Heart right ventricle (tissue), 16 donors: Measurements from ENCODE around the gene CPAMD8. TPM values are rescaled to one million over a fixed set of nuclear protein-coding genes. Genes with fewer than 3 reads are reported as not detected.

Experiments
- ATAC-seq, 8 donors: fragments of 200-7000 bp; cut with Tn5 transposase; one replicate each; pipeline ENCODE4 v1.9.1; 2020; ENCODE audit warnings: mild to moderate bottlenecking in 8 of 8, moderate library complexity in 8 of 8, moderate number of reproducible peaks in 1 of 8
- DNase-seq, 2 donors: peaks; one replicate each; pipeline ENCODE4 v3.0.0-alpha.2; 2020
- H3K27ac ChIP-seq, 10 donors: fragments of 200-600 bp; sonication (generic) in 2 of 10; one replicate each; pipeline versions ENCODE4 v1.5.0 to v1.8.0; 2020 to 2022; ENCODE audit warnings: mild to moderate bottlenecking in 3 of 10
- H3K27me3 ChIP-seq, 7 donors: fragments of 200-600 bp; one replicate each; pipeline ENCODE4 v1.8.0; 2021 to 2022; ENCODE audit warnings: mild to moderate bottlenecking in 2 of 7
- H3K36me3 ChIP-seq, 9 donors: fragments of 200-600 bp; sonication (generic) in 1 of 9; one replicate each; pipeline versions ENCODE4 v1.5.0 to v1.8.0; 2020 to 2022; ENCODE audit warnings: mild to moderate bottlenecking in 2 of 9
- H3K4me1 ChIP-seq, 9 donors: fragments of 200-600 bp; sonication (generic) in 1 of 9; one replicate each; pipeline versions ENCODE4 v1.5.0 to v1.8.0; 2020 to 2022; ENCODE audit warnings: mild to moderate bottlenecking in 4 of 9
- H3K4me3 ChIP-seq, 10 donors: fragments of 200-600 bp; sonication (generic) in 2 of 10; one replicate each; pipeline versions ENCODE4 v1.5.0 to v1.8.0; 2020 to 2022; ENCODE audit warnings: mild to moderate bottlenecking in 7 of 10, moderate library complexity in 2 of 10
- H3K9me3 ChIP-seq, 11 donors: fragments of 200-600 bp in 10 of 11; sonication (generic) in 2 of 11; one replicate each; pipeline versions ENCODE4 v1.5.0 to v1.8.0; 2013 to 2022; ENCODE audit warnings: mild to moderate bottlenecking in 2 of 11, control low read depth in 1 of 11, moderate library complexity in 1 of 11
- WGBS, 2 donors: extraction: QIAGEN DNeasy Blood & Tissue Kit; methylation state at CpG; one replicate each; pipeline ENCODE4 v1.1.7; 2013; ENCODE audit warnings: inconsistent platforms in 1 of 2; 5-methylcytosine and 5-hydroxymethylcytosine counted together
- intact Hi-C, 10 donors: fragments of 100-400 bp; cut with DNase I; formaldehyde crosslinking; loops; one replicate each; pipeline versions ENCODE4 v1.11.1 to v1.14.2; 2022
- polyA plus RNA-seq, 2 donors: library from polyadenylated mRNA; stranded (reverse); fragments of 200-250 nt; gene quantifications; one replicate each; pipeline ENCODE4 v1.2.3, GENCODE V29; 2013
- total RNA-seq, 10 donors: library from RNA; stranded (reverse); fragmentation: NEBNext Ultra II Directional in 3 of 10; extraction: Animal tissue kit (Norgen Biotek cat#: 25700) in 3 of 10; gene quantifications; one replicate each; pipeline versions ENCODE4 v1.2.1 to v1.2.4, GENCODE V29; 2021 to 2023
- TF ChIP-seq, protein P1 (sequence below), 9 donors: fragments of 200-600 bp; sonication (generic) in 2 of 9; IDR thresholded peaks; one replicate each; pipeline versions ENCODE4 v1.5.0 to v1.8.0; 2021 to 2022; ENCODE audit warnings: antibody characterized with exemption in 9 of 9, mild to moderate bottlenecking in 5 of 9, moderate library complexity in 1 of 9
- donor health status: Arrhythmogenic right ventricular cardiomyopathy.
- donor health status: ischemic (EF 13 %, LVEDD 7.1; RV severe dilation, severe dysfunction).
- donor health status: healthy with polysubstance abuse.
- donor health status: DM: no; HTN: yes; CAD: no.
- donor health status: DM: no; HTN: no; CAD: no.
- donor health status: ischemic (EF 25% LVEDD 6.9; RV normal size, moderate dysfunction).
- donor health status: ischemic (EF 25% LVEDD 5.7; RV mildly dilated, moderate dysfunction).
- donor health status: healthy.
- donor health status: DM: yes; HTN: yes; CAD: no.
- donor health status: Ischemic cardiomyopathy.
- donor health status: ischemic (EF 35%, LVEDD 5.7; RV mildly dilated, moderate dysfunction).
- donor health status: nonischemic (EF 11% LVEDD 7.7; RV severe dilation, severe dysfunction).
- donor health status: DM: yes; HTN: yes; CAD: no.
- donor health status: PGD.
- donor health status: ischemic (EF 29% LVEDD 5.4; RV normal size, mild dysfunction).
- donor health status: nonischemic (EF 23%, LVEDD 6.1; RV moderate dilation, normal function).

The CPAMD8 gene
- total and polyA plus RNA-seq, 12 donors: 4.8 to 77.9 (median 10.9) TPM

- ATAC-seq (peak in 4 of 8 donors; percentile 1 to 6 (median 4)), DNase-seq (no peak)
- H3K4me3 ChIP-seq: peak overlapping the region in 9 of 10 donors; percentile 51 to 76 (median 66)
- WGBS, 2 donors: 9 to 15% methylated on average over 30 of the region's 30 CpGs
- H3K27ac ChIP-seq: peak overlapping the region; percentile 46 to 87 (median 74)
- no peaks in the 10 kb centered on the region for H3K9me3 ChIP-seq
- TF ChIP-seq, protein P1, sequence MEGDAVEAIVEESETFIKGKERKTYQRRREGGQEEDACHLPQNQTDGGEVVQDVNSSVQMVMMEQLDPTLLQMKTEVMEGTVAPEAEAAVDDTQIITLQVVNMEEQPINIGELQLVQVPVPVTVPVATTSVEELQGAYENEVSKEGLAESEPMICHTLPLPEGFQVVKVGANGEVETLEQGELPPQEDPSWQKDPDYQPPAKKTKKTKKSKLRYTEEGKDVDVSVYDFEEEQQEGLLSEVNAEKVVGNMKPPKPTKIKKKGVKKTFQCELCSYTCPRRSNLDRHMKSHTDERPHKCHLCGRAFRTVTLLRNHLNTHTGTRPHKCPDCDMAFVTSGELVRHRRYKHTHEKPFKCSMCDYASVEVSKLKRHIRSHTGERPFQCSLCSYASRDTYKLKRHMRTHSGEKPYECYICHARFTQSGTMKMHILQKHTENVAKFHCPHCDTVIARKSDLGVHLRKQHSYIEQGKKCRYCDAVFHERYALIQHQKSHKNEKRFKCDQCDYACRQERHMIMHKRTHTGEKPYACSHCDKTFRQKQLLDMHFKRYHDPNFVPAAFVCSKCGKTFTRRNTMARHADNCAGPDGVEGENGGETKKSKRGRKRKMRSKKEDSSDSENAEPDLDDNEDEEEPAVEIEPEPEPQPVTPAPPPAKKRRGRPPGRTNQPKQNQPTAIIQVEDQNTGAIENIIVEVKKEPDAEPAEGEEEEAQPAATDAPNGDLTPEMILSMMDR (IDR thresholded peaks at IDR 0.05): no peak
- H3K36me3 ChIP-seq: no peaks in the 10 kb centered on the region
- intact Hi-C loops: loop anchor here in 3 of 10 donors (5.0 to 10.0 kb wide), 3 partner anchors 63 to 126 kb away; partner anchors contain the start of gene SIN3B (in 1 of the 3)
- peaks cover 0 to 34% (median 15%) of the 10 kb centered on the region in 9 donors for H3K4me1 ChIP-seq
- peaks cover 0 to 19% (median 0%) of the 10 kb centered on the region in 7 donors for H3K27me3 ChIP-seq
Measured at GRCh38 chr19:16897856-16898161, 128.8 kb downstream of the CPAMD8 start.

DNA sequence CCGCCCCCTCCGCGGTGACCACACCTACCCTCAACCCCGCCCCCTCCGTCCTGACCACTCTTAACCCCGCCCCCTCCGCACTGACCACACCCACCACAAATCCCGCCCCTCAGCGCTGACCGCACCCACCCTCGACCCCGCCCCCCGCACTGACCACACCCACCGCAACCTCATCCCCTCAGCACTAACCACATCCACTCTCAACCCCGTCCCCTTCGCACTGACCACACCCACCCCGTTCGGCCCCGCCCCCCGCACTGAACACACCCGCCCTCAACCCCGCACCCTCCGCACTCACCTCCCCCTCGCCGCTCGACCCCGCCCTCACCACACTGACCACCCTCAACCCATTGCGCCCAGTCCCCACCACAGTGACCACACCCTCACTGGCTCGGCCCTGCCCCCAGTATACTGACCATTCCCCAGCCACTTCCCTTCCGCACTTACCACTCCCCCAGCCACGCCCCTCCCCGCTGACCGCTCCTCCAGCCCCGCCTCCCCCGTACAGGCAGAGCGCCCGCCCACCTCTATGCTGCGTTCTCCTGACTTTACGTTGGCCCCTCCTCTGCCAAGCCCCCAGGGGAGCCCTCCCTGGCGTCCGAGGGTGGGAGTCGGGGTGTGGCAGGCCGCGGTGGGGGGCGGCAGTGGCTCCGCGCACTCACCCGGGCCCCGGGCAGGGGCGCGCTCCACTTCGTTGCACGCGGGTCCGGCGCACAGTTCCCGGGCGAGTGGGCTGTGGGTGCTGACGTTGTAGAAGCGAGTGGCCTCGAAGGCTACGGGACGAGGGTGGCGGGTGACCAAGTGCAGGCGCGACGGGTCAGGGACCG lies 129.4 kb downstream of the CPAMD8 start:
- H3K36me3 ChIP-seq: no peaks in the 10 kb centered on the region
- H3K4me1 ChIP-seq: peaks cover 0 to 34% (median 15%) of the 10 kb centered on the region in 9 donors
- no peaks in the 10 kb centered on the region for H3K9me3 ChIP-seq
- WGBS, 2 donors: 1 to 4% methylated on average over 54 to 67 of the region's 68 CpGs
- intact Hi-C loops: loop anchor here in 3 of 10 donors (5.0 to 10.0 kb wide), 3 partner anchors 62 to 125 kb away; partner anchors contain the start of gene SIN3B (in 1 of the 3)
- peak overlapping the region; percentile 46 to 87 (median 74) for H3K27ac ChIP-seq
- peak overlapping the region; percentile 19 to 76 (median 66) for H3K4me3 ChIP-seq
- DNase-seq (peak; percentile 96 to 97), ATAC-seq (peak; percentile 90 to 94 (median 92))
- peaks cover 0 to 19% (median 0%) of the 10 kb centered on the region in 7 donors for H3K27me3 ChIP-seq
- TF ChIP-seq, protein P1 (IDR thresholded peaks at IDR 0.05): no peak

- H3K36me3 ChIP-seq: no peaks in the 10 kb centered on the region
- peak overlapping the region; percentile 8 to 76 (median 66) for H3K4me3 ChIP-seq
- peaks cover 0 to 34% (median 19%) of the 10 kb centered on the region in 9 donors for H3K4me1 ChIP-seq
- peaks cover 0 to 19% (median 0%) of the 10 kb centered on the region in 7 donors for H3K27me3 ChIP-seq
- DNase-seq: no peak
- intact Hi-C loops: loop anchor here in 3 of 10 donors (5.0 to 10.0 kb wide), 3 partner anchors 62 to 124 kb away; partner anchors contain the start of gene SIN3B (in 1 of the 3)
- peak in 2 of 8 donors; percentile 0 to 6 for ATAC-seq
- H3K27ac ChIP-seq: peak overlapping the region; percentile 49 to 89 (median 79)
- 1 to 3% methylated on average over 55 to 66 of the region's 66 CpGs for WGBS, 2 donors
- TF ChIP-seq, protein P1 (IDR thresholded peaks at IDR 0.05): no peak
- no peaks in the 10 kb centered on the region for H3K9me3 ChIP-seq
Measured at GRCh38 chr19:16896146-16897028, 130.2 kb downstream of the CPAMD8 start.
